ENCODE results near the gene H2BK1.
A peak's percentile ranks its signal among the peaks of the same experiment; 100 is the strongest.

DNA sequence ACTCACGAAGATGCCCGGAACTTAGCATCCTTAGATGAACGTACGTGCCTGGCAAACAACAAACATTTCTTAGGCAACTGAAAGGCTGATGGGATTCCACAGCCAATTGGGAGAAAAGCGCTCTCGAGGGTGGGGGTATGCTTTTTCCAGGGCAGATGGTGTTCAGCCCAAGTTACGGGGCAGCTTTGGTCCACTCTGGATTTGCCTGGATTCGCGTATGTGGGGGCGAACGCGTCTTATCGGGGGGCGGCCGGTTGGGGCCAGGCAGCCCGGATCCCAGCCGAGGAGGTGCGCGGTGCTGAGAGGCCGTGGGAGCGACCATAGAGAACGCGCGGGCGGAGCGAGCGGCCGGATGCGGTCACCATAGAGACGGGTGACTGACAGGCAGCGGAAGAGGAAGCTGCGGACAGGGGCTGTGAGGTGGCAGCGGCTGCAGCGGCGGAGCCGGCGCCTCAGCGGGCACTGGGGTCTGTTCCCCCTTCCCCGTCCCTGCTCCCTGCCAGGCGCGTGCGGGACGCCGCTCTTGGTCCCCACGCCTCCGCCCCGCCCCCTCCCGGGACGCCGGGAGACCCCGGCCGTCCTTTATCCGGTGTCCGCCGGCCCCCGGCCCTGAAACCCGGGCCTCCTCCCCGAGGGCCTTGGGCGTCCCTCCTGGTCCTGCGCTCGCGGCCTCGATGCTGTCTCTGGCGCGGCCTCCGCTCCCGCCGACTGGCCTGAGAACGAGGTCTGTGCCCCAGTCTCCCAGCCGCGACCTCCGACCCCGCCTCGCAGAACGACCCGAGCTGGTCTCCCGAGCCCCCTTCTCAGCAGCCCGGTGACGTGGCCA is 22.0 kb upstream of the H2BK1 start, which contains the start of gene CHPF2:
- TF ChIP-seq CTCF (IDR thresholded peaks at IDR 0.05) (no peak), POLR2A (IDR thresholded peaks at IDR 0.05) (peak; percentile 76)

Data from right lobe of liver (tissue), 4 donors.